CD4-positive, CD25-positive, alpha-beta regulatory T cell (primary cell): ENCODE data around the gene ADGRV1. TPM values are rescaled to one million over a fixed set of nuclear protein-coding genes. Genes with fewer than 3 reads are reported as not detected.

ENCODE experiments used
- polyA plus RNA-seq, 4 donors: library from polyadenylated mRNA; unstranded; fragments of 300-500 nt; fragmentation: Illumina TruSeq; gene quantifications; one replicate each; pipeline ENCODE4 v1.2.3, GENCODE V29; 2021
- total RNA-seq: library from RNA; stranded (reverse); gene quantifications from one replicate; pipeline ENCODE4 v1.2.3, GENCODE V29; 2022

ADGRV1 gene
- total and polyA plus RNA-seq, 5 donors from 2014 or later: 0.42 to 0.52 TPM; not detected in 3

Other genes with a start within 250 kb of the ADGRV1 start
- gene CETN3, start 149.0 kb upstream of the ADGRV1 start, total RNA-seq: 5.2 TPM
- 10 to 100 TPM; 19.6 to 31.0 (median 20.7) TPM for gene CETN3, start 149.0 kb upstream of the ADGRV1 start, polyA plus RNA-seq
- 4.2 TPM for gene MBLAC2, start 84.0 kb upstream of the ADGRV1 start, total RNA-seq
- gene MBLAC2, start 84.0 kb upstream of the ADGRV1 start, polyA plus RNA-seq: 1 to 10 TPM; 2.0 to 5.4 (median 3.6) TPM
- 0.91 TPM for gene POLR3G, start 83.9 kb upstream of the ADGRV1 start, total RNA-seq
- gene POLR3G, start 83.9 kb upstream of the ADGRV1 start, polyA plus RNA-seq: 1 to 10 TPM; 1.2 to 1.9 (median 1.5) TPM
- 34.4 TPM for gene LYSMD3, start 29.2 kb upstream of the ADGRV1 start, total RNA-seq
- 10 to 100 TPM in 3 of 4 donors, 1 to 10 TPM in 1; 8.3 to 12.2 (median 10.6) TPM for gene LYSMD3, start 29.2 kb upstream of the ADGRV1 start, polyA plus RNA-seq